ENCODE measurements around the gene NOS1AP. TPM values are rescaled to one million over a fixed set of nuclear protein-coding genes. Genes with fewer than 3 reads are reported as not detected.

Gene NOS1AP
- total RNA-seq, 1 experiment from 2014 or later = 14.7 TPM

DNA sequence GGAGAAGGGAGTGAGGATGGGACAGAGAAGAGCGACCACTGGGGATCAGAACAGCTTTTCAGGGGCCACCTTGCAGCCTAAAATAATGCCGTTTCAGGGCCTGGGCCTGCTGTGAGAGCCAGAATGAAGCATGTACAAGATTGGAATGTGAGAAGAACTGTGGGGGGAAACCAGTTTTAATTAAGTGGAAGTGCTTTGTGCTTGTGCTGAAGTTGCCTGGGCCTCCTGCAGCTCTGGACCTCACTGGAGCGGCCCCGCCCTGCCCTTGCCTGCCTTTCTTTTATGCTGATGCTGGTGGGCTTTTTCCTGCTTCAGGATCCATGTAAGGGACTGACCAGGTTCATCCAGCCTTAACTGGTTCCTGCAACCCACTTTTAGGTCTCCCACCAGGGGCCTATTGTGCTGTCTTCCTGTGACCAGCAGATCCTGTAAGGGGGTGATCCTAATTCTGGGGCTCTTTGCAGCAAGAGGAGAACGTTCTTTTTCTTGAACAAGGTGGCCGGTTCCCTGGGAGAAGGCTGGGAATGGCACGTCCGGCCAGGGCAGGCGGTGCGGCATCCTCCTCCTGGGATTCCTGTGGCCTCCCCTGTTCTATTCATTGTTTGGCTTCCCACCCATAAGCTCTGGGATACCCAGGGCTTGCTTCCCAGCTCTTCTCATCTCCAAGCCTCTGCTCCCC, 315.2 kb downstream of the NOS1AP start:
- POLR2A ChIA-PET = no interaction called here
- Mint-ChIP-seq H3K4me1 (peaks cover 16% of the 10 kb centered on the region; the same call in 1 of the 2 replicates), H3K27ac (no peak overlapping the region; the same call in 1 of the 2 replicates), H3K9me3 (no peaks in the 10 kb centered on the region), H3K27me3 (ENCODE audit: low read depth) (no peaks in the 10 kb centered on the region), H3K4me3 (no peak overlapping the region), H3K36me3 (peaks cover 23% of the 10 kb centered on the region)
- DNase-seq (ENCODE audit: low spot score) = no peak
- ATAC-seq = peak; percentile 22; the same call in 1 of the 2 replicates
- CTCF ChIA-PET = interaction anchor here (1.1 to 1.4 kb wide), 2 partner anchors 27 to 329 kb away, joined by 4 to 6 read pairs; no protein-coding TSS in a partner anchor
- no peak for TF ChIP-seq RELA (CRISPR knock-in tag; IDR thresholded peaks at IDR 0.05; ENCODE audit: borderline replicate concordance)
- TF ChIP-seq, protein P1, sequence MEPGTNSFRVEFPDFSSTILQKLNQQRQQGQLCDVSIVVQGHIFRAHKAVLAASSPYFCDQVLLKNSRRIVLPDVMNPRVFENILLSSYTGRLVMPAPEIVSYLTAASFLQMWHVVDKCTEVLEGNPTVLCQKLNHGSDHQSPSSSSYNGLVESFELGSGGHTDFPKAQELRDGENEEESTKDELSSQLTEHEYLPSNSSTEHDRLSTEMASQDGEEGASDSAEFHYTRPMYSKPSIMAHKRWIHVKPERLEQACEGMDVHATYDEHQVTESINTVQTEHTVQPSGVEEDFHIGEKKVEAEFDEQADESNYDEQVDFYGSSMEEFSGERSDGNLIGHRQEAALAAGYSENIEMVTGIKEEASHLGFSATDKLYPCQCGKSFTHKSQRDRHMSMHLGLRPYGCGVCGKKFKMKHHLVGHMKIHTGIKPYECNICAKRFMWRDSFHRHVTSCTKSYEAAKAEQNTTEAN (CRISPR knock-in tag; IDR thresholded peaks at IDR 0.05) = no peak
- no peak for TF ChIP-seq CBFB (CRISPR knock-in tag; IDR thresholded peaks at IDR 0.05; ENCODE audit: low read depth)
- TF ChIP-seq ZNF423 (CRISPR knock-in tag; IDR thresholded peaks at IDR 0.05) = no peak
- no peak for TF ChIP-seq TEAD1 (CRISPR knock-in tag; IDR thresholded peaks at IDR 0.05)
- no peak for TF ChIP-seq ELF4 (CRISPR knock-in tag; IDR thresholded peaks at IDR 0.05; ENCODE audit: low read depth)
- no peak for TF ChIP-seq IRF2 (CRISPR knock-in tag; IDR thresholded peaks at IDR 0.05; ENCODE audit: borderline replicate concordance, low read depth)
- TF ChIP-seq, protein P2, sequence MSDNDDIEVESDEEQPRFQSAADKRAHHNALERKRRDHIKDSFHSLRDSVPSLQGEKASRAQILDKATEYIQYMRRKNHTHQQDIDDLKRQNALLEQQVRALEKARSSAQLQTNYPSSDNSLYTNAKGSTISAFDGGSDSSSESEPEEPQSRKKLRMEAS (CRISPR knock-in tag; IDR thresholded peaks at IDR 0.05) = no peak
- TF ChIP-seq NFE2L1 (CRISPR knock-in tag; IDR thresholded peaks at IDR 0.05) = no peak
- TF ChIP-seq TP53 (CRISPR knock-in tag; IDR thresholded peaks at IDR 0.05) = no peak
- no peak for TF ChIP-seq PRRX2 (CRISPR knock-in tag; IDR thresholded peaks at IDR 0.05)
- no peak for TF ChIP-seq ATF1 (CRISPR knock-in tag; IDR thresholded peaks at IDR 0.05)
- TF ChIP-seq, protein P3, sequence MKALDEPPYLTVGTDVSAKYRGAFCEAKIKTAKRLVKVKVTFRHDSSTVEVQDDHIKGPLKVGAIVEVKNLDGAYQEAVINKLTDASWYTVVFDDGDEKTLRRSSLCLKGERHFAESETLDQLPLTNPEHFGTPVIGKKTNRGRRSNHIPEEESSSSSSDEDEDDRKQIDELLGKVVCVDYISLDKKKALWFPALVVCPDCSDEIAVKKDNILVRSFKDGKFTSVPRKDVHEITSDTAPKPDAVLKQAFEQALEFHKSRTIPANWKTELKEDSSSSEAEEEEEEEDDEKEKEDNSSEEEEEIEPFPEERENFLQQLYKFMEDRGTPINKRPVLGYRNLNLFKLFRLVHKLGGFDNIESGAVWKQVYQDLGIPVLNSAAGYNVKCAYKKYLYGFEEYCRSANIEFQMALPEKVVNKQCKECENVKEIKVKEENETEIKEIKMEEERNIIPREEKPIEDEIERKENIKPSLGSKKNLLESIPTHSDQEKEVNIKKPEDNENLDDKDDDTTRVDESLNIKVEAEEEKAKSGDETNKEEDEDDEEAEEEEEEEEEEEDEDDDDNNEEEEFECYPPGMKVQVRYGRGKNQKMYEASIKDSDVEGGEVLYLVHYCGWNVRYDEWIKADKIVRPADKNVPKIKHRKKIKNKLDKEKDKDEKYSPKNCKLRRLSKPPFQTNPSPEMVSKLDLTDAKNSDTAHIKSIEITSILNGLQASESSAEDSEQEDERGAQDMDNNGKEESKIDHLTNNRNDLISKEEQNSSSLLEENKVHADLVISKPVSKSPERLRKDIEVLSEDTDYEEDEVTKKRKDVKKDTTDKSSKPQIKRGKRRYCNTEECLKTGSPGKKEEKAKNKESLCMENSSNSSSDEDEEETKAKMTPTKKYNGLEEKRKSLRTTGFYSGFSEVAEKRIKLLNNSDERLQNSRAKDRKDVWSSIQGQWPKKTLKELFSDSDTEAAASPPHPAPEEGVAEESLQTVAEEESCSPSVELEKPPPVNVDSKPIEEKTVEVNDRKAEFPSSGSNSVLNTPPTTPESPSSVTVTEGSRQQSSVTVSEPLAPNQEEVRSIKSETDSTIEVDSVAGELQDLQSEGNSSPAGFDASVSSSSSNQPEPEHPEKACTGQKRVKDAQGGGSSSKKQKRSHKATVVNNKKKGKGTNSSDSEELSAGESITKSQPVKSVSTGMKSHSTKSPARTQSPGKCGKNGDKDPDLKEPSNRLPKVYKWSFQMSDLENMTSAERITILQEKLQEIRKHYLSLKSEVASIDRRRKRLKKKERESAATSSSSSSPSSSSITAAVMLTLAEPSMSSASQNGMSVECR (CRISPR knock-in tag; IDR thresholded peaks at IDR 0.05; ENCODE audit: borderline replicate concordance) = no peak
- no peak for TF ChIP-seq FOXK1 (CRISPR knock-in tag; IDR thresholded peaks at IDR 0.05)
- TF ChIP-seq, protein P4, sequence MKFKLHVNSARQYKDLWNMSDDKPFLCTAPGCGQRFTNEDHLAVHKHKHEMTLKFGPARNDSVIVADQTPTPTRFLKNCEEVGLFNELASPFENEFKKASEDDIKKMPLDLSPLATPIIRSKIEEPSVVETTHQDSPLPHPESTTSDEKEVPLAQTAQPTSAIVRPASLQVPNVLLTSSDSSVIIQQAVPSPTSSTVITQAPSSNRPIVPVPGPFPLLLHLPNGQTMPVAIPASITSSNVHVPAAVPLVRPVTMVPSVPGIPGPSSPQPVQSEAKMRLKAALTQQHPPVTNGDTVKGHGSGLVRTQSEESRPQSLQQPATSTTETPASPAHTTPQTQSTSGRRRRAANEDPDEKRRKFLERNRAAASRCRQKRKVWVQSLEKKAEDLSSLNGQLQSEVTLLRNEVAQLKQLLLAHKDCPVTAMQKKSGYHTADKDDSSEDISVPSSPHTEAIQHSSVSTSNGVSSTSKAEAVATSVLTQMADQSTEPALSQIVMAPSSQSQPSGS (CRISPR knock-in tag; IDR thresholded peaks at IDR 0.05; ENCODE audit: borderline replicate concordance, low read depth) = no peak

DNA sequence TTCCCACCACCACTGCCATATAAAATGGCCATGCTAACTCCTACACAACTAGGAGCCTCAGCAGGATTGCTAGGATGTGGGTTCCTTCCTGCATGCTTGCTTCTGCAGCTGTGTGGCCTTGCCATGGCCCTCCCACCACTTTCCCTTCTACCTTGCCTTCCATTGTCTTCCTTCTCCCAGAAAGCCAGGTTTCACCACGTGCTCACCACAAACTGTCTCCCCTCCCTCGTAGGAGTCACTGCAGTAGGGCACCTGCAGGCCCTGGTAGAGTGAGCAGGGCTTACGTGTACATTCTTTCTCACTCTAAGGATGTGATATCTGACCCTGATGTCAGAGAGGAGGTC, 315.8 kb downstream of the NOS1AP start:
- no peak for ATAC-seq
- TF ChIP-seq PRRX2 (CRISPR knock-in tag; IDR thresholded peaks at IDR 0.05) = no peak
- TF ChIP-seq, protein P1 (CRISPR knock-in tag; IDR thresholded peaks at IDR 0.05) = no peak
- TF ChIP-seq IRF2 (CRISPR knock-in tag; IDR thresholded peaks at IDR 0.05; ENCODE audit: borderline replicate concordance, low read depth) = no peak
- TF ChIP-seq, protein P5, sequence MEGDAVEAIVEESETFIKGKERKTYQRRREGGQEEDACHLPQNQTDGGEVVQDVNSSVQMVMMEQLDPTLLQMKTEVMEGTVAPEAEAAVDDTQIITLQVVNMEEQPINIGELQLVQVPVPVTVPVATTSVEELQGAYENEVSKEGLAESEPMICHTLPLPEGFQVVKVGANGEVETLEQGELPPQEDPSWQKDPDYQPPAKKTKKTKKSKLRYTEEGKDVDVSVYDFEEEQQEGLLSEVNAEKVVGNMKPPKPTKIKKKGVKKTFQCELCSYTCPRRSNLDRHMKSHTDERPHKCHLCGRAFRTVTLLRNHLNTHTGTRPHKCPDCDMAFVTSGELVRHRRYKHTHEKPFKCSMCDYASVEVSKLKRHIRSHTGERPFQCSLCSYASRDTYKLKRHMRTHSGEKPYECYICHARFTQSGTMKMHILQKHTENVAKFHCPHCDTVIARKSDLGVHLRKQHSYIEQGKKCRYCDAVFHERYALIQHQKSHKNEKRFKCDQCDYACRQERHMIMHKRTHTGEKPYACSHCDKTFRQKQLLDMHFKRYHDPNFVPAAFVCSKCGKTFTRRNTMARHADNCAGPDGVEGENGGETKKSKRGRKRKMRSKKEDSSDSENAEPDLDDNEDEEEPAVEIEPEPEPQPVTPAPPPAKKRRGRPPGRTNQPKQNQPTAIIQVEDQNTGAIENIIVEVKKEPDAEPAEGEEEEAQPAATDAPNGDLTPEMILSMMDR (IDR thresholded peaks at IDR 0.05) = no peak
- TF ChIP-seq TP53 (CRISPR knock-in tag; IDR thresholded peaks at IDR 0.05) = no peak
- TF ChIP-seq JAZF1 (CRISPR knock-in tag; IDR thresholded peaks at IDR 0.05) = no peak
- TF ChIP-seq, protein P2 (CRISPR knock-in tag; IDR thresholded peaks at IDR 0.05) = no peak
- TF ChIP-seq, protein P6, sequence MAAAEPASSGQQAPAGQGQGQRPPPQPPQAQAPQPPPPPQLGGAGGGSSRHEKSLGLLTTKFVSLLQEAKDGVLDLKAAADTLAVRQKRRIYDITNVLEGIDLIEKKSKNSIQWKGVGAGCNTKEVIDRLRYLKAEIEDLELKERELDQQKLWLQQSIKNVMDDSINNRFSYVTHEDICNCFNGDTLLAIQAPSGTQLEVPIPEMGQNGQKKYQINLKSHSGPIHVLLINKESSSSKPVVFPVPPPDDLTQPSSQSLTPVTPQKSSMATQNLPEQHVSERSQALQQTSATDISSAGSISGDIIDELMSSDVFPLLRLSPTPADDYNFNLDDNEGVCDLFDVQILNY (CRISPR knock-in tag; IDR thresholded peaks at IDR 0.05) = no peak
- TF ChIP-seq, protein P7, sequence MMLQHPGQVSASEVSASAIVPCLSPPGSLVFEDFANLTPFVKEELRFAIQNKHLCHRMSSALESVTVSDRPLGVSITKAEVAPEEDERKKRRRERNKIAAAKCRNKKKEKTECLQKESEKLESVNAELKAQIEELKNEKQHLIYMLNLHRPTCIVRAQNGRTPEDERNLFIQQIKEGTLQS (CRISPR knock-in tag; conservative IDR thresholded peaks at IDR 0.05) = no peak
- no peak for TF ChIP-seq FOXK1 (CRISPR knock-in tag; IDR thresholded peaks at IDR 0.05)
- no peak for DNase-seq (ENCODE audit: low spot score)
- no peaks in the 10 kb centered on the region for H3K27me3 Mint-ChIP-seq (ENCODE audit: low read depth)
- peaks cover 16% of the 10 kb centered on the region; the same call in 1 of the 2 replicates for H3K4me1 Mint-ChIP-seq
- H3K4me3 Mint-ChIP-seq = no peak overlapping the region
- peaks cover 23% of the 10 kb centered on the region for H3K36me3 Mint-ChIP-seq
- H3K9me3 Mint-ChIP-seq = no peaks in the 10 kb centered on the region
- H3K27ac Mint-ChIP-seq = peak overlapping the region; percentile 36; the same call in 1 of the 2 replicates
- POLR2A ChIA-PET = no interaction called here
- CTCF ChIA-PET = interaction anchor here (1.4 kb wide), 1 partner anchor 329 kb away, joined by 6 read pairs; no protein-coding TSS in a partner anchor

All from WTC11 (cell line).